H1 (cell line): Measurements from ENCODE around the gene RAMACL. TPM values are rescaled to one million over a fixed set of nuclear protein-coding genes. Genes with fewer than 3 reads are reported as not detected.

Source experiments
- CTCF ChIA-PET: fragments of 300-600 bp; sonication (Branson Sonifier 250); formaldehyde crosslinking; loops from one replicate; lab custom pipeline; 2021; ENCODE audit not compliant: partially characterized antibody; lab: Charles Lee
- POLR2A ChIA-PET: fragments of 300-600 bp; sonication (Branson Sonifier 250); formaldehyde crosslinking; loops from one replicate; lab custom pipeline; 2021; ENCODE audit warnings: inconsistent platforms; ENCODE audit not compliant: partially characterized antibody; lab: Charles Lee
- DNase-seq, 2 experiments: peaks; one replicate each; pipeline versions ENCODE4 v3.0.0 to v3.0.0-alpha.2; 2010 to 2022; ENCODE audit warnings: low spot score in 2 of 2, low read depth in 1 of 2, mixed read lengths in 1 of 2
- FAIRE-seq: peaks from 2 replicates; lab custom pipeline; 2011; peaks lifted over from hg19 to GRCh38; lab: Jason Lieb, UNC
- H2AFZ ChIP-seq: 2 replicates; pipeline ENCODE4 v1.8.1; 2012; ENCODE audit warnings: low read length, inconsistent platforms
- H2AK5ac ChIP-seq: 2 replicates; pipeline ENCODE4 v1.6.1; 2013; ENCODE audit warnings: low read depth, low read length
- H2BK120ac ChIP-seq: replicated peaks from 2 replicates; pipeline ENCODE3; 2013; ENCODE audit warnings: low read depth, low read length, inconsistent platforms
- H2BK12ac ChIP-seq: 2 replicates; pipeline ENCODE4 v1.6.1; 2013; ENCODE audit warnings: low read depth, low read length
- H2BK15ac ChIP-seq: 2 replicates; pipeline ENCODE4 v1.6.1; 2013; ENCODE audit warnings: low read length
- H2BK20ac ChIP-seq: 2 replicates; pipeline ENCODE4 v1.6.1; 2013; ENCODE audit warnings: low read length
- H2BK5ac ChIP-seq: 2 replicates; pipeline ENCODE4 v1.6.1; 2013; ENCODE audit warnings: low read depth, low read length
- H3K14ac ChIP-seq: 2 replicates; pipeline ENCODE4 v1.6.1; 2013; ENCODE audit warnings: inconsistent platforms; ENCODE audit not compliant: insufficient read length
- H3K18ac ChIP-seq: 2 replicates; pipeline ENCODE4 v1.6.1; 2013; ENCODE audit warnings: low read length; ENCODE audit errors: extremely low read depth
- H3K23ac ChIP-seq: 2 replicates; pipeline ENCODE4 v1.6.1; 2013; ENCODE audit warnings: inconsistent platforms; ENCODE audit not compliant: insufficient read length
- H3K23me2 ChIP-seq: 2 replicates; pipeline ENCODE4 v1.6.1; 2013; ENCODE audit warnings: low read depth, low read length
- H3K27ac ChIP-seq: 2 replicates; pipeline ENCODE4 v1.6.1; 2011; ENCODE audit warnings: low read depth, low read length, inconsistent platforms
- H3K27me3 ChIP-seq, 4 experiments: replicated peaks in 1 of 4; 1 replicate in 1 of 4; 2 replicates in 3 of 4; pipeline versions ENCODE4 v1.6.1 to v1.8.1; 2011 to 2013; ENCODE audit warnings: low read length in 3 of 4, mild to moderate bottlenecking in 3 of 4, inconsistent platforms in 2 of 4, mixed read lengths in 2 of 4, moderate library complexity in 1 of 4; ENCODE audit not compliant: control insufficient read depth in 3 of 4, insufficient read depth in 3 of 4; ENCODE audit errors: extremely low read depth in 1 of 4
- H3K36me3 ChIP-seq, 4 experiments: 2 replicates each; pipeline versions ENCODE4 v1.6.1 to v1.8.1; 2011 to 2013; ENCODE audit warnings: mild to moderate bottlenecking in 4 of 4, low read length in 3 of 4, moderate library complexity in 2 of 4, control low read depth in 1 of 4, inconsistent platforms in 1 of 4; ENCODE audit not compliant: insufficient read depth in 4 of 4, control insufficient read depth in 2 of 4
- H3K4ac ChIP-seq: replicated peaks from 2 replicates; pipeline ENCODE3; 2013; ENCODE audit warnings: low read length, low read depth, mixed read lengths, inconsistent platforms; ENCODE audit not compliant: insufficient read length
- H3K4me1 ChIP-seq, 4 experiments: replicated peaks in 1 of 4; 1 replicate in 1 of 4; 2 replicates in 3 of 4; pipeline versions ENCODE4 v1.6.1 to v1.8.1; 2011 to 2013; ENCODE audit warnings: low read length in 3 of 4, inconsistent platforms in 2 of 4, mixed read lengths in 1 of 4; ENCODE audit not compliant: insufficient read depth in 4 of 4, control insufficient read depth in 3 of 4
- H3K4me2 ChIP-seq, 2 experiments: 2 replicates each; pipeline versions ENCODE4 v1.6.1 to v1.8.1; 2011 to 2013; ENCODE audit warnings: low read depth in 2 of 2, low read length in 2 of 2, control low read depth in 1 of 2, inconsistent platforms in 1 of 2, mild to moderate bottlenecking in 1 of 2; ENCODE audit not compliant: insufficient read depth in 1 of 2
- H3K4me3 ChIP-seq, 4 experiments: fragments of 200-600, 300-600 bp in 1 of 4; sonication (generic), shearing (Covaris generic), sonication (Bioruptor Twin) in 1 of 4; 2 replicates each; pipeline versions ENCODE4 v1.5.1 to v1.8.1; 2011 to 2016; ENCODE audit warnings: low read length in 4 of 4, low read depth in 3 of 4, control low read depth in 2 of 4, inconsistent platforms in 2 of 4, mild to moderate bottlenecking in 2 of 4, mixed read lengths in 1 of 4, moderate library complexity in 1 of 4; ENCODE audit not compliant: insufficient read depth in 2 of 4; ENCODE audit errors: extremely low read depth in 1 of 4
- H3K56ac ChIP-seq: replicated peaks from 2 replicates; pipeline ENCODE3; 2013; ENCODE audit warnings: low read depth, mild to moderate bottlenecking, mixed read lengths, low read length, inconsistent platforms; ENCODE audit not compliant: insufficient read length
- H3K79me1 ChIP-seq: 2 replicates; pipeline ENCODE4 v1.6.1; 2013; ENCODE audit warnings: low read depth, low read length, control low read depth
- H3K79me2 ChIP-seq, 2 experiments: 2 replicates each; pipeline versions ENCODE4 v1.6.1 to v1.8.1; 2012 to 2013; ENCODE audit warnings: low read length in 2 of 2, mild to moderate bottlenecking in 2 of 2, inconsistent platforms in 1 of 2; ENCODE audit not compliant: insufficient read depth in 2 of 2, control insufficient read depth in 1 of 2
- H3K9ac ChIP-seq, 4 experiments: replicated peaks in 1 of 4; 1 replicate in 1 of 4; 2 replicates in 3 of 4; pipeline versions ENCODE4 v1.6.1 to v1.8.1; 2011 to 2013; ENCODE audit warnings: low read depth in 3 of 4, low read length in 3 of 4, control low read depth in 2 of 4, mild to moderate bottlenecking in 2 of 4, moderate library complexity in 2 of 4, inconsistent platforms in 1 of 4; ENCODE audit errors: extremely low read depth in 1 of 4
- H3K9me3 ChIP-seq, 2 experiments: 2 replicates each; pipeline versions ENCODE4 v1.6.1 to v1.8.1; 2012 to 2013; ENCODE audit warnings: mild to moderate bottlenecking in 2 of 2, moderate library complexity in 2 of 2, control low read depth in 1 of 2, inconsistent platforms in 1 of 2, low read depth in 1 of 2, low read length in 1 of 2, mixed read lengths in 1 of 2; ENCODE audit not compliant: insufficient read depth in 2 of 2
- H4K20me1 ChIP-seq, 2 experiments: replicated peaks in 1 of 2; 2 replicates each; pipeline versions ENCODE3 to v1.8.1; 2011 to 2013; ENCODE audit warnings: inconsistent platforms in 2 of 2, low read length in 2 of 2, mild to moderate bottlenecking in 1 of 2; ENCODE audit not compliant: insufficient read depth in 2 of 2, control insufficient read depth in 1 of 2
- H4K5ac ChIP-seq: 2 replicates; pipeline ENCODE4 v1.6.1; 2013; ENCODE audit warnings: low read length, low read depth, mixed read lengths, inconsistent platforms; ENCODE audit not compliant: insufficient read length
- H4K8ac ChIP-seq: 2 replicates; pipeline ENCODE4 v1.8.0; 2013; ENCODE audit warnings: mild to moderate bottlenecking, moderate library complexity, low read length, inconsistent platforms; ENCODE audit not compliant: insufficient read depth; ENCODE audit errors: extremely low read depth
- H4K91ac ChIP-seq: replicated peaks from 2 replicates; pipeline ENCODE3; 2013; ENCODE audit warnings: low read length, mixed read lengths, inconsistent platforms; ENCODE audit not compliant: insufficient read length
- ATF3 ChIP-seq: IDR thresholded peaks from 2 replicates; pipeline ENCODE4 v1.6.1; 2011; ENCODE audit warnings: low read depth, mild to moderate bottlenecking, low read length; ENCODE audit not compliant: insufficient read depth
- BRCA1 ChIP-seq: IDR thresholded peaks from 2 replicates; pipeline ENCODE4 v1.6.1; 2012; ENCODE audit warnings: low read depth, low read length, improper control_type of control experiment
- CBX8 ChIP-seq: fragments of 300-800, 300-1000 bp; sonication (generic); IDR thresholded peaks from 2 replicates; pipeline ENCODE4 v1.7.1; 2016; ENCODE audit warnings: low read depth, low read length, borderline replicate concordance
- CTBP2 ChIP-seq: IDR thresholded peaks from 2 replicates; pipeline ENCODE4 v1.7.0; 2011; ENCODE audit warnings: borderline replicate concordance, mild to moderate bottlenecking, moderate library complexity, mixed read lengths, low read length; ENCODE audit not compliant: insufficient read depth, insufficient read length
- EZH2 ChIP-seq: fragments of 200-600 bp; sonication (generic); IDR thresholded peaks from 2 replicates; pipeline ENCODE4 v1.7.1; 2012; ENCODE audit warnings: low read depth, mild to moderate bottlenecking, moderate library complexity, low read length, inconsistent platforms; ENCODE audit not compliant: severe bottlenecking
- KDM5A ChIP-seq: fragments of 200-600 bp; IDR thresholded peaks from 2 replicates; pipeline ENCODE4 v1.7.1; 2012; ENCODE audit warnings: mild to moderate bottlenecking, low read length, inconsistent platforms, mixed read lengths
- NRF1 ChIP-seq: IDR thresholded peaks from 2 replicates; pipeline ENCODE4 v1.6.1; 2011; ENCODE audit warnings: mild to moderate bottlenecking, low read depth, low read length, improper control_type of control experiment
- RAD21 ChIP-seq, 2 experiments: IDR thresholded peaks in 1 of 2; conservative IDR thresholded peaks in 1 of 2; 2 replicates each; pipeline ENCODE4 v1.6.1; 2011; ENCODE audit warnings: low read depth in 2 of 2, low read length in 2 of 2, improper control_type of control experiment in 1 of 2, inconsistent platforms in 1 of 2, mild to moderate bottlenecking in 1 of 2, moderate library complexity in 1 of 2
- SAP30 ChIP-seq: fragments of 300-600 bp; sonication (generic); IDR thresholded peaks from 2 replicates; pipeline ENCODE4 v1.7.1; 2012; ENCODE audit warnings: low read length, moderate library complexity, mild to moderate bottlenecking, inconsistent platforms; ENCODE audit not compliant: insufficient read depth, insufficient replicate concordance
- SIRT6 ChIP-seq: IDR thresholded peaks from one replicate; pipeline ENCODE4 v1.7.1; 2012; ENCODE audit warnings: low read length, inconsistent platforms
- SIX5 ChIP-seq: IDR thresholded peaks from 2 replicates; pipeline ENCODE4 v1.6.1; 2011; ENCODE audit warnings: mild to moderate bottlenecking, low read depth, low read length
- SP4 ChIP-seq: IDR thresholded peaks from 2 replicates; pipeline ENCODE4 v1.6.1; 2012; ENCODE audit warnings: low read length, inconsistent platforms
- WGBS, 2 experiments: shearing (Covaris generic) in 1 of 2; methylation state at CpG; one replicate each; pipeline versions ENCODE4 v1.1.6 to v1.1.7; 2013 to 2015; ENCODE audit warnings: low lambda C conversion rate in 2 of 2, mixed read lengths in 2 of 2, inconsistent platforms in 1 of 2, low coverage in 1 of 2, missing lambda C conversion rate in 1 of 2; ENCODE audit not compliant: insufficient replicate concordance in 2 of 2, insufficient coverage in 1 of 2, insufficient read length in 1 of 2; ENCODE audit errors: extremely low coverage in 1 of 2, missing lambda C conversion rate in 1 of 2; 5-methylcytosine and 5-hydroxymethylcytosine counted together
- polyA plus RNA-seq, 7 experiments: library from polyadenylated mRNA; depleted of rRNA in 3 of 7; stranded (reverse) in 5 of 7; unstranded in 2 of 7; fragments of >200 nt in 5 of 7; fragments of 200-250 nt in 2 of 7; gene quantifications; 1 replicate in 5 of 7; 2 replicates in 1 of 7; 4 replicates in 1 of 7; pipeline versions ENCODE4 v1.2.1 to v1.2.3, GENCODE V29; 2011 to 2013; ENCODE audit warnings: missing spikeins in 2 of 7, mixed read lengths in 2 of 7
- total RNA-seq: library from RNA; stranded (reverse); fragmentation: NEBNext Ultra II Directional; extraction: Animal tissue kit (Norgen Biotek cat#: 25700); gene quantifications from 2 replicates; pipeline ENCODE4 v1.2.1, GENCODE V29; 2021

Gene RAMACL
- total and polyA plus RNA-seq, 2 of the 8 experiments (the other 6 are each of a cell fraction or from before 2014, with no cell fraction given) = 0.23 to 0.97 TPM

- Histone ChIP-seq H3K4me3 (no peak overlapping the region), H4K20me1 (peaks cover 5 to 14% of the 10 kb centered on the region in 2 experiments), H3K79me1 (peaks cover 7% of the 10 kb centered on the region; the same call in 1 of the 2 replicates), H3K18ac (no peak overlapping the region), H2BK15ac (no peak overlapping the region), H2AFZ (no peak overlapping the region), H3K14ac (no peak overlapping the region), H2BK20ac (no peak overlapping the region), H3K9ac (no peak overlapping the region; a peak in 1 of 7 replicates), H4K5ac (no peak overlapping the region), H3K79me2 (peaks cover 0 to 22% of the 10 kb centered on the region in 2 experiments), H3K36me3 (no peaks in the 10 kb centered on the region), H3K27ac (no peak overlapping the region), H3K4me2 (no peak overlapping the region), H3K9me3 (no peaks in the 10 kb centered on the region), H2BK5ac (no peak overlapping the region), H3K56ac (no peak overlapping the region), H2BK120ac (no peak overlapping the region), H2AK5ac (no peak overlapping the region), H4K91ac (no peak overlapping the region), H3K23me2 (no peaks in the 10 kb centered on the region), H4K8ac (no peak overlapping the region), H3K27me3 (no peaks in the 10 kb centered on the region; a peak in 1 of 7 replicates), H3K23ac (no peak overlapping the region), H3K4ac (no peak overlapping the region), H2BK12ac (no peak overlapping the region), H3K4me1 (peaks cover 0 to 4% (median 0%) of the 10 kb centered on the region in 4 experiments; a peak in 5 of 7 replicates)
- POLR2A ChIA-PET = no interaction called here
- WGBS, 2 experiments = 95% methylated on average over 11 of the region's 11 CpGs; no CpG with 5 or more reads in 1 of the 2 experiments
- CTCF ChIA-PET = interaction anchor here (1.4 to 1.6 kb wide), 3 partner anchors 11 to 24 kb away, joined by 3 to 6 read pairs (median 4); no protein-coding TSS in a partner anchor
- DNase-seq (no peak), FAIRE-seq (no peak)
- no peak for TF ChIP-seq SIX5
- TF ChIP-seq CBX8 = no peak
- TF ChIP-seq SP4 = no peak
- no peak for TF ChIP-seq BRCA1
- TF ChIP-seq SIRT6 = no peak
- TF ChIP-seq NRF1 = no peak
- no peak for TF ChIP-seq ATF3
- no peak for TF ChIP-seq EZH2
- TF ChIP-seq KDM5A = no peak
- TF ChIP-seq RAD21 (IDR thresholded peaks at IDR 0.05 in 1 of 2, conservative IDR thresholded peaks at IDR 0.05 in 1 of 2; ENCODE audit: low read depth in 2 of 2, low read length in 2 of 2) = no peak
- no peak for TF ChIP-seq SAP30
- no peak for TF ChIP-seq CTBP2
These were observed 12.1 kb upstream of the RAMACL start for GRCh38 chr6:166598441-166599138.
